ENCODE measurements around the gene SERPINB6.
"Not testable (repeated sequence)": the region's sequence is repeated elsewhere in the genome, so short reads cannot be mapped to it uniquely, and the experiment has no call there.

The SERPINB6 gene

DNA sequence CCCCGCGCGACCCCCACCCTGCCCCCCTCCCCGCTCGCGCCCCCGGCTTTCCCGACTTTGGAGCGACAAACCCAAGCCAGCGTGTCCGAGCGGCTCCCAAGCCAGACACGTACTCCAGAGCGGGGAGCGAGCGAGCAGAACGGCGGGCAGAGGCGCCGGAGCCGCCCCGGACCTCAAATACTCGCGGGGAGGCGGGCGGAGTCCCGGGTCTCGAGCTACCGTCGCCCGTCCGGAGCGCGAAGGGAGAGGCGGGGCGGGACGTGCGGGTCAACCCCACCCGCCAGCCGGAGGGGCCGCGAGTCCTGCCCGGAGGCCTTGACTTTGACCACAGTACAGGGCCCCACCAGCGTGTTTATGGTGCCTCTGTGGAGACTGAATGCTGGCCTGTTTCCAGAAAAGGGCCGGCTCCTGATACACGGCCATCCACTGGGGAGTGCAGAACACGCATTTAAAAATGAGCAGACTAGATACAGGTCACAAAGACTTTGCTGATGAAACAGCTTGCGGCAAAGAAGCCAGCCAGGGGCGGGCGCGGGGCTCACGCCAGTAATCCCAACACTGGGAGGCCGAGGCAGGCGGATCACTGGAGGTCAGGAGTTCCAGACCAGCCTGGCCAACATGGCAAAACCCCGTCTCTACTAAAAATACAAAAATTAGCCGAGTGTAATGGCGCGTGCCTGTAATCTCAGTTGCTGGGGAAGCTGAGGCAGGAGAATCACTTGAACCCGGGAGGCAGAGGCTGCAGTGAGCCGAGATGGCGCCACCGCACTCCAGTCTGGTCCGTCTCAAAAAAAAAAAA lies at the start of gene SERPINB6:
Gene SERPINB6, minus strand, starts transcription at position 148 of the 799 bp plus-strand sequence. CDS start 12,235 bp downstream, outside the sequence.
- H3K4me3 ChIP-seq = peak within 1 kb of the TSS; percentile 63 to 80 (median 72)
- peak within 1 kb of the TSS; percentile 31 to 97 (median 91) for H3K27ac ChIP-seq

DNA sequence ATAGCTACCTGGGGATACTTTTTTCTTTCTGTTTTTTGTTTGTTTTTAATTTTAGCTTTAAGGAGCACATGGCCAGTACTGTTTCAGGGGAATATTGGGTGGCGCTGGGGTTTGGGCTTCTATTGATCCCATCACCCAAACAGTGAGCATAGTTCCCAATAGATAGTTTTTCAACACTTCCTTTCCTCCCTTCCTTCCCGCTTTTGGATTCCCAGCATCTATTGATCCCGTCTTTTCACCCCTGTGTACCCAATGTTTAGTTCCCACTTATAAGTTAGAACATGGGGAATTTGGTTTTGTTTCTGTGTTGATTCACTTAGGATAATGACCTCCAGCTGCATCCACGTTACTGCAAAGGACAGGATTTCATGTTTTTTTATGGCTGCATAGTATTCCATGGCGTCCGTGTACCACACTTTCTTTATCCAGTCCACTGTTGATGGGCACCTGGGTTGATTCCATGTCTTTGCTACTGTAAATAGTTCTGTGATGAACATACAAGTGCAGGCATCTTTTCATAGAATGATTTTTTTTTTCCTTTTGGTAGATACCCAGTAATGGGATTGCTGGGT lies 48.5 kb upstream of the SERPINB6 start:
- Histone ChIP-seq H3K27ac (no peak overlapping the region), H3K4me3 (no peak overlapping the region)

DNA sequence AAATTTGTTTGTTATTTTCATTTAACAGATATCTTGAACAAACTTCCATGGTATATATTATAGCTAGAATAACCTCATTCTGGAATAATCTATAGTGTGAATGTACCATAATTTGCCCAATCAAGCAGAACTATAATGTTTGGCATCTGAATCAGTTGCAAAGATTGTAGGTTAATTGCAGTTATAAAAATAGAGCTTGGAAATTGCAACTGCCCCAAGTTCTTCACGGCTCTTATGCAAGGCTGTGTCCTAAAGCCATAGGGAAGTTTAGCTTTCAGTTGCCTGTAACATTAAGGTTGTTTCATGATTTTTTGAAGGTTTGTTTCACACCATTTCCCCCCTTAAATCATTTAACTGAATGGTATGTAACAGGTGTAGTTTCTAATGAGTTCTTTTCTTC lies 47.7 kb upstream of the SERPINB6 start:
- H3K27ac ChIP-seq = no peak overlapping the region
- no peak overlapping the region for H3K4me3 ChIP-seq

DNA sequence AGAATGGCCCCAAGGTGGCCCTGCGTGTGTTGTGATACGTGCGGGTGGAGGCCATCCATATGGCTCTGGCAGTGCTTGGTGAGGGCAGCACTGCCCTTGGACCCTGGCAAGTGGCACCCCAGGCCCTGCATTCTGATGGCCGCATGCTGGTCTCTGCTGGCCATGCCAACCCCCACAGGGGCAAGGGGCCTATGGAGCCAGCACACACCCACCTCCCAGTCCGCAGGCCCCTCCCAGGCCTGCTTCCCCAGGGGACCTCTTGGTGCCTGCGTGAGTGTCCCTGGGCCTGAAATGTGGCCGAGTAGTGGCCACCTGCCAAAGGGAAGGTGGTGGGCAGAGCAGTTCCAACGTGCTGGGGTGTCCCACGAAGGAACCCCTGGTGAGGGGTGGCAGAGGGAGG lies 45.9 kb upstream of the SERPINB6 start:
- Histone ChIP-seq H3K27ac (no peak overlapping the region), H3K4me3 (no peak overlapping the region)

DNA sequence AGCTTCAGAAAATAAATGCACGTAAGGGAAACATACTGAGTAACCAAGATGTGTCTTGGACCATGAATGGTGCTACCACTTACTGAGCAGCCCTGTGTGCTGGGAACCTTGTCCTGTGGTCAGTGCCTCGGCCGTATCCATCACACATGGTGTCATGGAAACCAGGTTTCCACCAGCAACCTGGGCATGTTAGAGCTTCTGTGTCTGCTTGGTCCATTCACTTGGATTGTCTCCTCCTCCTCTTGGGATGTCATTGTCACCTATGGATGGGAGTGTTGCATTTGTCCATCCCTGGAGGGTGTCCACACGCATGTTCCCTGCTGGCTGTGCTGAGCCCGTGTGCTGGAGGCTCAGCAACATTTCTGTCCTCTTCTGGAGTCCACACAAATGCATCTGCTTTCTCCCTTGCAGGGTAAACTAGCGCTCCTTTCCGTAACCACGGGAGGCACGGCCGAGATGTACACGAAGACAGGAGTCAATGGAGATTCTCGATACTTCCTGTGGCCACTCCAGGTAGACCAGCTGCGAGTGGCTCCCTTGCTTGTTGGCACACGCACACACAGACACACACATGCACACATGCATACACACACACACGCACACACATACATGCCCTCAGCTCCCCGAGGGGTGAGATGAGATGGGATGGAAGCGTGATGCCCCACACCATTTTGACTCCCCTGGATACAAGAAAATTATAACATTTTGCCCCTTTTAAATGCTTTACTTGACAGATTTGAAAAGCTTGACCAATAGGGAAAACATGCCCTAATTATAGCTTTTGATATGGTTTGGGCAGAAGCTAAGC lies 45.3 kb upstream of the SERPINB6 start:
- H3K27ac ChIP-seq = no peak overlapping the region

DNA sequence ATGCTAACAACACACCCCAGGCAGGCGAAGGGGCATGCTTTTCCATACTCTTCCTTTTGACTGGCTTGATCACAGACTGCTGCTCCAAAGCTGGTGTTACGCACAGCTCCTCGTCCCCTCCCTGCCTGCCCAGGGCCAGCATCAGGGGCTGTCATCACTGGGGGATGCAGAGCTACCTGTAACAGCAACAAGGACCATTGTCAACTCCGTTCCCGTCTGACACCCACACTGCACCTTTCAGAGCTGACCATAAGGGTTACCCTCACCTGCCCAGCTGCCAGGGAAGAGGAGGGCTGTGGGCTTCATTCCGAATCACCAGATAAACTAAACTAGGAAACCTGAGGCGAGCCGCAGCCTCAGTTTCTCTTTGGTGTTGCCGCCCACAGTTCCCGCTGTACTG lies 43.8 kb upstream of the SERPINB6 start:
- Histone ChIP-seq H3K27ac (no peak overlapping the region), H3K4me3 (no peak overlapping the region)

More for the DNA sequence above, 45.3 kb upstream of the SERPINB6 start:
- no peak overlapping the region for H3K4me3 ChIP-seq

- Histone ChIP-seq H3K4me3 (no peak overlapping the region), H3K27ac (peak overlapping the region in 1 of 21 experiments; percentile 24)
Observed at GRCh38 chr6:3014675-3015066, 43.3 kb upstream of the SERPINB6 start.

- Histone ChIP-seq H3K4me3 (no peak overlapping the region), H3K27ac (peak overlapping the region in 4 of 21 experiments; percentile 24 to 73 (median 48))
Observed at GRCh38 chr6:3013901-3014674, 42.7 kb upstream of the SERPINB6 start.

- no peak overlapping the region for H3K4me3 ChIP-seq
- H3K27ac ChIP-seq = peak overlapping the region in 4 of 21 experiments; percentile 18 to 73 (median 48)
Observed at GRCh38 chr6:3013486-3013885, 42.1 kb upstream of the SERPINB6 start.

DNA sequence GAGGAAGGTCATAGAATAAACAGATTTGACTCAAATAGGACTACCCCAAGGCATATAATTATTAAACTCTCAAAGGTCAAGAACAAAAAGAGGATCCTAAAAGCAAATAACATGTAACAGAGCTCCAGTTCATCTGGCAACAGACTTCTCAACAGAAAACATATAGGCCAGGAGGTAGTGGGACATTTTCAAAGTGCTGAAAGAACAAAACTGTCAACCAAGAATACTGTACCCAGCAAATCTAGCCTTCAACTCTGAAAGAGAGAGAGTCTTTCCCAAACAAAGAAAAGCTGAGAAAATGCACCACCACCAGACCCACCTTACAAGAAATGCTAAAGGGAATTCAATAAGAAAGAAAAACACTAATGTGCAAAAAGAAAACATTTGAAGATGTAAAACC lies 40.2 kb upstream of the SERPINB6 start:
- Histone ChIP-seq H3K4me3 (no peak overlapping the region), H3K27ac (no peak overlapping the region)

GRCh38 chr6:3011158-3011557 lies 39.8 kb upstream of the SERPINB6 start:
- H3K27ac ChIP-seq = no peak overlapping the region

GRCh38 chr6:3009930-3010329 lies 38.6 kb upstream of the SERPINB6 start:
- no peak overlapping the region for H3K27ac ChIP-seq
- no peak overlapping the region for H3K4me3 ChIP-seq

More at GRCh38 chr6:3011158-3011557, 39.8 kb upstream of the SERPINB6 start:
- no peak overlapping the region for H3K4me3 ChIP-seq

DNA sequence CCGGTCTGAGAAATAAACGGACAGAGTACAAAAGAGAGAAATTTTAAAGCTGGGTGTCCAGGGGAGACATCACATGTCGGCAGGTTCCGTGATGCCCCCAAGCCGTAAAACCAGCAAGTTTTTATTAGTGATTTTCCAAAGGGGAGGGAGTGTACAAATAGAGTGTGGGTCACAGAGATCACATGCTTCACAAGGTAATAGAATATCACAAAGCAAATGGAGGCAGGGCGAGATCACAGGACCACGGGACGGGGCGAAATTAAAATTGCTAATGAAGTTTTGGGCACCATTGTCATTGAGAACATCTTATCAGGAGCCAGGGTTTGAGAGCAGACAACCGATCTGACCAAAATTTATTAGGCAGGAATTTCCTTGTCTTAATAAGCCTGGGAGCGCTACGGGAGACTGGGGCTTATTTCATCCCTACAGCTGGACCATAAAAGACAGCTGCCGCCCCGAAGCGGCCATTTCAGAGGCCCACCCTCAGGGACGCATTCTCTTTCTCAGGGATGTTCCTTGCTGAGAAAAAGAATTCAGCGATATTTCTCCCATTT lies 37.4 kb upstream of the SERPINB6 start:
- not testable (repeated sequence) for H3K27ac ChIP-seq, H3K4me3 ChIP-seq

DNA sequence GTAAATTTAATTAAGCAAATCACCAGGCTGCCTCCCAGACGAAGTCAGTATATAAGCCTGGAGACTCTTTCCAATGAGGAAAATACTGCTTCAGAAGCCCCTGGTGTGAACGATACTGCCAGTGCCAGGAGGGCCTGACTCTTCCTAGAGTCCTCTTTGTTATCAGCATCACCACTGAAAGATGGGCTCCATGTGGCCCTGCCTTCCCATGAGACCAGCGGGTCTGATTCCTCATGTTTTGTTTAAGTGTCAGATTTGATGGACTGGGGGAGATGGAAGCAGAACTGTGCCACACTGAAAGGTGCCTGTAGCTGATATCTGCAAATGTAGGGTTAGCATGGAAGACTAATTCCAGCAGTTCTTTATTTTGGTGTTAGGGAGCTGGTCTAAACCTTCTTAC lies 36.2 kb upstream of the SERPINB6 start:
- Histone ChIP-seq H3K4me3 (no peak overlapping the region), H3K27ac (no peak overlapping the region)

GRCh38 chr6:3006476-3006875 lies 35.1 kb upstream of the SERPINB6 start:
- Histone ChIP-seq H3K27ac (no peak overlapping the region), H3K4me3 (no peak overlapping the region)

GRCh38 chr6:3005874-3006273 lies 34.5 kb upstream of the SERPINB6 start:
- H3K27ac ChIP-seq = no peak overlapping the region
- no peak overlapping the region for H3K4me3 ChIP-seq

- H3K4me3 ChIP-seq = no peak overlapping the region
- H3K27ac ChIP-seq = no peak overlapping the region
Observed at GRCh38 chr6:3005077-3005476, 33.7 kb upstream of the SERPINB6 start.

DNA sequence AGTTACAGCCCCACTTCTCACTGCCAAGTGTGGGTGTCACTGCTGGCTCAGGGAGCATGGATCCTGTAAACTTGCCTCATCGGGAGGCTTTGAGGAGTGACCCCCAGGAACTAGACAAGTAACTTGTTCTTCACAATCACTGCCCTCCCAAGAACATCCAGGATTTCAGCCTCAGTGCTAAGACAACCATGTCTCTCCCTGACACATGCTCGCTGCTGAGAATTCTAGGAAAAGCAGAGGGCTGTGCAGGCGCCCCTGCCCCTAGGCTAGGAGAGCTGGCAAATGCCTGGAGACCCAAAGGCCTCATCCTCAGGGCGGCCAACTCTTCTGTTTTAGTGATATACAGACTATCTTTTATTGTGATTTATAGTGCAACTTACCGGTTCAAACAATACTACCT lies 31.9 kb upstream of the SERPINB6 start:
- H3K27ac ChIP-seq = peak overlapping the region in 1 of 21 experiments; percentile 42
- not testable (repeated sequence) for H3K4me3 ChIP-seq

GRCh38 chr6:3001773-3002293 lies 30.5 kb upstream of the SERPINB6 start:
- H3K27ac ChIP-seq = peak overlapping the region in 1 of 21 experiments; percentile 39
- no peak overlapping the region for H3K4me3 ChIP-seq

Measured in skin epidermis (tissue), 12 donors.